ENCODE measurements around the gene PRDM16. TPM values are rescaled to one million over a fixed set of nuclear protein-coding genes. Genes with fewer than 3 reads are reported as not detected.

Gene PRDM16
- total RNA-seq, 1 experiment from 2014 or later, result 6.1 TPM

GRCh38 chr1:3135744-3136455 is 66.9 kb downstream of the PRDM16 start (continued):
- TF ChIP-seq ATF3 (IDR thresholded peaks at IDR 0.05) (no peak), RAD21 (IDR thresholded peaks at IDR 0.05; ENCODE audit: low read depth) (no peak), JUND (IDR thresholded peaks at IDR 0.05) (no peak), ELF1 (IDR thresholded peaks at IDR 0.05; ENCODE audit: borderline replicate concordance, low read depth) (no peak), ZNF274 (IDR thresholded peaks at IDR 0.05; ENCODE audit: low read depth, low read length) (no peak)

- no TSS peak for BruUV-seq (replicated peaks)
- RAD21 ChIA-PET (ENCODE audit: low non-redundant PET in 1 of 2, low total read pairs in 2 of 2, uncharacterized antibody in 2 of 2, unreplicated experiment in 2 of 2), result no interaction called here
- Histone ChIP-seq H3K27me3 (ENCODE audit: insufficient read depth, low read length) (no peaks in the 10 kb centered on the region), H3K9ac (ENCODE audit: low read length) (no peak overlapping the region), H3K36me3 (ENCODE audit: control insufficient read depth in 1 of 2, insufficient read depth in 2 of 2, low read length in 2 of 2) (no peaks in the 10 kb centered on the region), H4K20me1 (ENCODE audit: insufficient read depth) (no peaks in the 10 kb centered on the region), H3K4me2 (ENCODE audit: low read length) (no peak overlapping the region), H3K27ac (ENCODE audit: low read depth, low read length) (no peak overlapping the region), H2AFZ (ENCODE audit: low read depth, low read length, poor library complexity, severe bottlenecking) (no peak overlapping the region), H3K79me2 (ENCODE audit: insufficient read depth, low read length) (no peaks in the 10 kb centered on the region), H3K9me3 (ENCODE audit: control insufficient read depth in 1 of 2, insufficient read depth in 1 of 2, low read depth in 1 of 2, low read length in 2 of 2) (no peaks in the 10 kb centered on the region), H3K9me2 (ENCODE audit: insufficient read depth) (no peaks in the 10 kb centered on the region), H3K4me3 (replicated peaks in 1 of 2; ENCODE audit: low read depth in 1 of 2, low read length in 2 of 2) (no peak overlapping the region), H3K4me1 (ENCODE audit: control insufficient read depth in 1 of 2, insufficient read depth in 2 of 2, low read length in 2 of 2) (no peaks in the 10 kb centered on the region)
- intact Hi-C loops (cut with micrococcal nuclease), result no loop called here
- ATAC-seq, result no peak
- CTCF ChIA-PET, result no interaction called here
- POLR2A ChIA-PET, result no interaction called here
- no peak for DNase-seq (ENCODE audit: low read depth, low spot score)
- no peak for TF ChIP-seq EZH2phosphoT487 (IDR thresholded peaks at IDR 0.05; ENCODE audit: borderline replicate concordance)
- no peak for TF ChIP-seq CBX3 (IDR thresholded peaks at IDR 0.05; ENCODE audit: low read depth)
- no peak for TF ChIP-seq REST (IDR thresholded peaks at IDR 0.05; ENCODE audit: low read depth)
- TF ChIP-seq CEBPB (IDR thresholded peaks at IDR 0.05; ENCODE audit: low read depth), result no peak
- TF ChIP-seq EGR1 (IDR thresholded peaks at IDR 0.05; ENCODE audit: low read depth), result no peak
- no peak for TF ChIP-seq MAX (IDR thresholded peaks at IDR 0.05)
- no peak for TF ChIP-seq SP1 (IDR thresholded peaks at IDR 0.05; ENCODE audit: low read depth)
- no peak for TF ChIP-seq CTCF (IDR thresholded peaks at IDR 0.05 in 2 of 3, conservative IDR thresholded peaks at IDR 0.05 in 1 of 3; ENCODE audit: borderline replicate concordance in 1 of 3, insufficient read depth in 1 of 3, low read depth in 2 of 3, low read length in 2 of 3)
- no peak for TF ChIP-seq EZH2 (IDR thresholded peaks at IDR 0.05)
- TF ChIP-seq ZBTB33 (IDR thresholded peaks at IDR 0.05; ENCODE audit: extremely low read depth, insufficient replicate concordance, low read length), result no peak
- no peak for TF ChIP-seq SRF (IDR thresholded peaks at IDR 0.05; ENCODE audit: low read depth)
These were observed 67.5 kb downstream of the PRDM16 start for GRCh38 chr1:3136532-3136931.
